Left colon (tissue), 2 donors: ENCODE data around the gene CD69. TPM values are rescaled to one million over a fixed set of nuclear protein-coding genes. Genes with fewer than 3 reads are reported as not detected.
"Not testable (repeated sequence)": the region's sequence is repeated elsewhere in the genome, so short reads cannot be mapped to it uniquely, and the experiment has no call there.

Source experiments
- ATAC-seq: fragments of 200-7000 bp; cut with Tn5 transposase; one replicate; pipeline ENCODE4 v1.9.1; 2020; ENCODE audit warnings: mild to moderate bottlenecking, moderate library complexity
- DNase-seq, 2 donors: peaks; one replicate each; pipeline ENCODE4 v3.0.0-alpha.2; 2020
- intact Hi-C, 2 donors: fragments of 100-400 bp; cut with DNase I in 1 of 2; cut with micrococcal nuclease in 1 of 2; formaldehyde crosslinking; loops; one replicate each; pipeline versions ENCODE4 v1.11.2 to v1.14.0; 2022; cut with DNase I, micrococcal nuclease
- total RNA-seq, 2 donors: library from RNA; stranded (reverse); fragmentation: NEBNext Ultra II Directional; extraction: Animal tissue kit (Norgen Biotek cat#: 25700); gene quantifications; one replicate each; pipeline ENCODE4 v1.2.1, GENCODE V29; 2021
- donor health status: DM: no; HTN: no; CAD: no.
- donor health status: DM: yes; HTN: yes; CAD: no.

Gene CD69
- total RNA-seq, 2 donors from 2014 or later, result 2.6 to 3.9 TPM

- not testable (repeated sequence) for DNase-seq, ATAC-seq
- intact Hi-C loops, result loop anchor here in 1 of 2 donors (10.0 kb wide), 1 partner anchor 70 kb away; no protein-coding TSS in a partner anchor
Observed at GRCh38 chr12:9704561-9704960, 56.1 kb downstream of the CD69 start.

Other genes starting within 250 kb of the CD69 start
- gene KLRB1, start 153.0 kb downstream of the CD69 start, total RNA-seq, result 1 to 10 TPM in 1 of 2 donors, under 1 TPM in 1; 0.46 to 3.2 TPM
- gene CLEC2D, start 91.2 kb downstream of the CD69 start, total RNA-seq, result 1 to 10 TPM; 6.2 to 7.3 TPM
- gene CLECL1, start 27.8 kb downstream of the CD69 start, total RNA-seq, result under 1 TPM in 1 of 2 donors, not detected in 1; 0.27 TPM
- gene KLRF1, start 66.6 kb upstream of the CD69 start, total RNA-seq, result under 1 TPM in 1 of 2 donors, not detected in 1; 0.31 TPM
- 1 to 10 TPM; 1.6 to 4.8 TPM for gene CLEC2B, start 108.5 kb upstream of the CD69 start, total RNA-seq
- not detected for gene KLRF2, start 120.6 kb upstream of the CD69 start, total RNA-seq
- gene CLEC2A, start 171.5 kb upstream of the CD69 start, total RNA-seq, result not detected
- under 1 TPM in 1 of 2 donors, not detected in 1; 0.75 TPM for gene CLEC12A, start 210.5 kb upstream of the CD69 start, total RNA-seq
- gene CLEC1B, start 238.2 kb upstream of the CD69 start, total RNA-seq, result not detected
- not detected for gene CLEC12B, start 249.7 kb upstream of the CD69 start, total RNA-seq